HFFc6 (cell line): ENCODE data around the gene TFAP2B. TPM values are rescaled to one million over a fixed set of nuclear protein-coding genes. Genes with fewer than 3 reads are reported as not detected.

Experiments
- DNase-seq: peaks from one replicate; pipeline ENCODE4 v3.0.0-alpha.2; 2018
- H3K27ac Mint-ChIP-seq: 2 replicates; pipeline ENCODE4 v1.8.0; 2020; ENCODE audit warnings: mild to moderate bottlenecking, mixed read lengths
- H3K27me3 Mint-ChIP-seq: 2 replicates; pipeline ENCODE4 v1.8.0; 2021; ENCODE audit warnings: mild to moderate bottlenecking, moderate library complexity, mixed read lengths; ENCODE audit not compliant: insufficient read depth
- H3K36me3 Mint-ChIP-seq: 2 replicates; pipeline ENCODE4 v1.8.0; 2021; ENCODE audit warnings: low read depth, mixed read lengths
- H3K4me1 Mint-ChIP-seq: 2 replicates; pipeline ENCODE4 v1.8.0; 2020; ENCODE audit warnings: low read depth, mixed read lengths
- H3K4me3 Mint-ChIP-seq: 2 replicates; pipeline ENCODE4 v1.8.0; 2020; ENCODE audit warnings: mild to moderate bottlenecking, moderate library complexity, mixed read lengths
- H3K9me3 Mint-ChIP-seq: 2 replicates; pipeline ENCODE4 v1.8.0; 2020; ENCODE audit warnings: mild to moderate bottlenecking, mixed read lengths
- CTCF ChIP-seq: fragments of 200-600 bp; sonication (generic); IDR thresholded peaks from 2 replicates; pipeline ENCODE4 v1.5.0; 2021; ENCODE audit warnings: antibody characterized with exemption, mild to moderate bottlenecking
- total RNA-seq, 6 experiments: library from RNA; stranded (reverse); fragmentation: NEBNext Ultra II Directional; extraction: Animal tissue kit (Norgen Biotek cat#: 25700); gene quantifications; 2 replicates in 1 of 6; 3 replicates in 5 of 6; pipeline ENCODE4 v1.2.3, GENCODE V29; 2021

The TFAP2B gene
- total RNA-seq, 6 experiments from 2014 or later = not detected

- Mint-ChIP-seq H3K27me3 (peaks cover 18% of the 10 kb centered on the region), H3K27ac (no peak overlapping the region), H3K4me3 (no peak overlapping the region)
Measured at GRCh38 chr6:50829898-50830444, 11.3 kb downstream of the TFAP2B start.

GRCh38 chr6:50831186-50831585 is 12.5 kb downstream of the TFAP2B start:
- H3K36me3 Mint-ChIP-seq = no peaks in the 10 kb centered on the region
- DNase-seq = no peak
- peaks cover 13% of the 10 kb centered on the region for H3K27me3 Mint-ChIP-seq
- no peaks in the 10 kb centered on the region for H3K4me1 Mint-ChIP-seq
- no peak for TF ChIP-seq CTCF
- H3K27ac Mint-ChIP-seq = no peak overlapping the region
- no peaks in the 10 kb centered on the region for H3K9me3 Mint-ChIP-seq
- no peak overlapping the region for H3K4me3 Mint-ChIP-seq

More at GRCh38 chr6:50829898-50830444, 11.3 kb downstream of the TFAP2B start:
- DNase-seq = no peak
- no peak for TF ChIP-seq CTCF
- no peaks in the 10 kb centered on the region for H3K4me1 Mint-ChIP-seq
- H3K36me3 Mint-ChIP-seq = no peaks in the 10 kb centered on the region
- H3K9me3 Mint-ChIP-seq = no peaks in the 10 kb centered on the region

DNA sequence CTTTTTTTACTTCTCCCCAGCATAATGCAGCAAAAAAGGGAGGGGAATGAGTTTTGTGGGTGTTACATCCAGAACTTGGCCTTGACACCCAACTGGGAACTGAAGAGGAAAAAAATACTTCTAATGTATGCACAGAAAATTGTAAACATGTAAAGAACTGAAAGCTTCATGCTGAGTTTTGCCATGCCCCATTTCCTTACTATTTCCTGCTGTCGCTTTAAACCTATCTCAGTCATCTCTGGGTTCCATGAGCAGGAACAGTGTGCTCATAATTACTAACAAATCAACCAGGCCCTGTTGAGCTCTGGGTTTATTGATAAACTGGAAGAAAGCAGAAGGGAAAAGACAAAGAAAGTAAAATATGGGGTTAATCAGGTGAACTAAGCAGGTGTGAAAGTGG is 14.2 kb downstream of the TFAP2B start:
- TF ChIP-seq CTCF = no peak
- DNase-seq = no peak
- Mint-ChIP-seq H3K27me3 (peaks cover 17% of the 10 kb centered on the region), H3K27ac (no peak overlapping the region), H3K4me1 (no peaks in the 10 kb centered on the region), H3K4me3 (no peak overlapping the region), H3K9me3 (no peaks in the 10 kb centered on the region), H3K36me3 (no peaks in the 10 kb centered on the region)

- Mint-ChIP-seq H3K27me3 (peaks cover 16% of the 10 kb centered on the region), H3K9me3 (no peaks in the 10 kb centered on the region), H3K36me3 (no peaks in the 10 kb centered on the region), H3K4me3 (no peak overlapping the region), H3K4me1 (no peaks in the 10 kb centered on the region), H3K27ac (no peak overlapping the region)
- no peak for DNase-seq
- TF ChIP-seq CTCF = no peak
Measured at GRCh38 chr6:50834929-50835410, 16.3 kb downstream of the TFAP2B start.

GRCh38 chr6:50836231-50836630 is 17.6 kb downstream of the TFAP2B start:
- Mint-ChIP-seq H3K4me3 (no peak overlapping the region), H3K4me1 (no peaks in the 10 kb centered on the region)

More at GRCh38 chr6:50836231-50836630, 17.6 kb downstream of the TFAP2B start:
- Mint-ChIP-seq H3K36me3 (no peaks in the 10 kb centered on the region), H3K27me3 (peaks cover 21% of the 10 kb centered on the region), H3K27ac (no peak overlapping the region), H3K9me3 (no peaks in the 10 kb centered on the region)
- TF ChIP-seq CTCF = no peak
- no peak for DNase-seq
